Testis (tissue), 3 donors: ENCODE data around the gene ATRN. TPM values are rescaled to one million over a fixed set of nuclear protein-coding genes. Genes with fewer than 3 reads are reported as not detected.

Experiments used
- DNase-seq: peaks from one replicate; pipeline ENCODE4 v3.0.0-alpha.2; 2019
- H3K27ac ChIP-seq, 2 donors: fragments of 200-600 bp; sonication (generic); one replicate each; pipeline ENCODE4 v1.5.1; 2019
- H3K27me3 ChIP-seq: fragments of 200-600 bp; sonication (generic); one replicate; pipeline ENCODE4 v1.5.1; 2019
- H3K36me3 ChIP-seq: fragments of 200-600 bp; sonication (generic); one replicate; pipeline ENCODE4 v1.5.1; 2017; ENCODE audit warnings: low read depth; ENCODE audit errors: missing control alignments
- H3K4me1 ChIP-seq: fragments of 200-600 bp; sonication (generic); one replicate; pipeline ENCODE4 v1.5.1; 2019
- H3K4me3 ChIP-seq, 2 donors: fragments of 200-600 bp; sonication (generic); one replicate each; pipeline ENCODE4 v1.5.1; 2017 to 2019
- H3K9me3 ChIP-seq: fragments of 200-600 bp; sonication (generic); one replicate; pipeline ENCODE4 v1.5.1; 2017
- CTCF ChIP-seq, 3 experiments: fragments of 450-650 bp in 2 of 3; fragments of 200-600 bp in 1 of 3; sonication (generic) in 1 of 3; IDR thresholded peaks; one replicate each; pipeline ENCODE4 v1.5.1; 2016 to 2019; ENCODE audit warnings: antibody characterized with exemption in 3 of 3, mild to moderate bottlenecking in 2 of 3, moderate library complexity in 1 of 3
- POLR2A ChIP-seq: fragments of 450-650 bp; IDR thresholded peaks from one replicate; pipeline ENCODE4 v1.6.1; 2017; ENCODE audit warnings: antibody characterized with exemption, mild to moderate bottlenecking, moderate library complexity
- WGBS, 2 donors: methylation state at CpG; one replicate each; pipeline ENCODE4 v1.1.5; 2018; 5-methylcytosine and 5-hydroxymethylcytosine counted together
- intact Hi-C: fragments of 100-400 bp; cut with DNase I; formaldehyde crosslinking; loops from one replicate; pipeline ENCODE4 v1.15.1; 2023; ENCODE audit warnings: low total_unique reads
- polyA plus RNA-seq: library from polyadenylated mRNA; stranded (reverse); fragments of 350-450 nt; fragmentation: Illumina TruSeq; extraction: RNeasy Lipid Tissue Mini Kit (QIAGEN cat#74804); gene quantifications from one replicate; pipeline ENCODE4 v1.2.3, GENCODE V29; 2014; ENCODE audit warnings: low read depth, low replicate concordance; ENCODE audit not compliant: insufficient read depth
- total RNA-seq, 2 donors: library from RNA; depleted of rRNA; stranded (reverse); fragments of >200 nt; gene quantifications; one replicate each; pipeline ENCODE4 v1.2.3, GENCODE V29; 2016

ATRN gene
- total and polyA plus RNA-seq, 3 donors from 2014 or later: 39.4 to 43.8 (median 42.7) TPM

GRCh38 chr20:3477861-3478544 lies 7.2 kb downstream of the ATRN start:
- no peak for DNase-seq
- intact Hi-C loops: no loop called here
- Histone ChIP-seq H3K27ac (no peak overlapping the region), H3K4me1 (peaks cover 6% of the 10 kb centered on the region), H3K9me3 (no peaks in the 10 kb centered on the region), H3K36me3 (no peaks in the 10 kb centered on the region), H3K4me3 (no peak overlapping the region), H3K27me3 (no peaks in the 10 kb centered on the region)
- TF ChIP-seq POLR2A: no peak
- TF ChIP-seq CTCF (IDR thresholded peaks at IDR 0.05): no peak
- WGBS, 2 donors: 94 to 97% methylated on average over 5 of the region's 5 CpGs

- DNase-seq: no peak
- H3K27ac ChIP-seq: no peak overlapping the region
- no peaks in the 10 kb centered on the region for H3K27me3 ChIP-seq
- H3K9me3 ChIP-seq: no peaks in the 10 kb centered on the region
- peaks cover 3% of the 10 kb centered on the region for H3K4me1 ChIP-seq
- H3K4me3 ChIP-seq: no peak overlapping the region
- 94 to 100% methylated on average over 2 of the region's 2 CpGs for WGBS, 2 donors
- H3K36me3 ChIP-seq: no peaks in the 10 kb centered on the region
- TF ChIP-seq POLR2A (no peak), CTCF (IDR thresholded peaks at IDR 0.05) (no peak)
- intact Hi-C loops: no loop called here
Measured at GRCh38 chr20:3479025-3479424, 8.2 kb downstream of the ATRN start.

- WGBS, 2 donors: 88% methylated on average over 11 of the region's 11 CpGs
- Histone ChIP-seq H3K27me3 (no peaks in the 10 kb centered on the region), H3K4me1 (peaks cover 3% of the 10 kb centered on the region), H3K4me3 (no peak overlapping the region), H3K36me3 (no peaks in the 10 kb centered on the region), H3K9me3 (no peaks in the 10 kb centered on the region), H3K27ac (no peak overlapping the region)
- no peak for DNase-seq
- no peak for TF ChIP-seq POLR2A
- TF ChIP-seq CTCF (IDR thresholded peaks at IDR 0.05): no peak
- intact Hi-C loops: no loop called here
Measured at GRCh38 chr20:3479759-3480615, 9.2 kb downstream of the ATRN start.

GRCh38 chr20:3483309-3483708 lies 12.5 kb downstream of the ATRN start:
- intact Hi-C loops: no loop called here
- no peak for TF ChIP-seq POLR2A
- no peak for TF ChIP-seq CTCF (IDR thresholded peaks at IDR 0.05)
- Histone ChIP-seq H3K27me3 (no peaks in the 10 kb centered on the region), H3K36me3 (no peaks in the 10 kb centered on the region), H3K27ac (no peak overlapping the region), H3K4me1 (peaks cover 3% of the 10 kb centered on the region), H3K4me3 (no peak overlapping the region), H3K9me3 (no peaks in the 10 kb centered on the region)
- no peak for DNase-seq
- WGBS, 2 donors: 66 to 68% methylated on average over 3 of the region's 3 CpGs
